Endothelial cell of umbilical vein (primary cell): ENCODE measurements around the gene ASAP2. TPM values are rescaled to one million over a fixed set of nuclear protein-coding genes. Genes with fewer than 3 reads are reported as not detected.

Source experiments
- BruUV-seq: library from RNA; stranded (reverse); fragments of 400-500 nt; replicated peaks from 2 replicates; lab custom pipeline; 2021; lab: Mats Ljungman, UMichigan
- CTCF ChIA-PET: fragments of 300-600, 350-600 bp; sonication (Branson Sonifier 250); formaldehyde crosslinking; loops from one replicate; lab custom pipeline; 2021; ENCODE audit warnings: antibody characterized with exemption, inconsistent platforms; lab: Charles Lee
- POLR2A ChIA-PET: fragments of 300-600, 350-600 bp; sonication (Branson Sonifier 250); formaldehyde crosslinking; loops from one replicate; lab custom pipeline; 2021; ENCODE audit warnings: antibody characterized with exemption, inconsistent platforms; lab: Charles Lee
- DNase-seq: peaks from one replicate; pipeline ENCODE4 v3.0.0-alpha.2; 2011; ENCODE audit warnings: low read depth, low spot score
- FAIRE-seq: peaks from 2 replicates; lab custom pipeline; 2011; peaks lifted over from hg19 to GRCh38; lab: Jason Lieb, UNC
- H2AFZ ChIP-seq: 2 replicates; pipeline ENCODE4 v1.6.0; 2012; ENCODE audit warnings: low read depth, low read length, control low read depth, inconsistent platforms
- H3K27ac ChIP-seq: 2 replicates; pipeline ENCODE4 v1.5.1; 2011; ENCODE audit warnings: low read depth, mild to moderate bottlenecking, control low read depth, low read length, moderate library complexity; ENCODE audit not compliant: insufficient read depth
- H3K27me3 ChIP-seq, 2 experiments: 2 replicates each; pipeline versions ENCODE4 v1.6.0 to v1.6.1; 2011; ENCODE audit warnings: low read length in 2 of 2, mixed read lengths in 1 of 2; ENCODE audit not compliant: control insufficient read depth in 2 of 2, insufficient read depth in 2 of 2
- H3K36me3 ChIP-seq, 2 experiments: 2 replicates in 1 of 2; 3 replicates in 1 of 2; pipeline ENCODE4 v1.5.1; 2011; ENCODE audit warnings: low read length in 2 of 2, mild to moderate bottlenecking in 1 of 2, moderate library complexity in 1 of 2; ENCODE audit not compliant: control insufficient read depth in 2 of 2, insufficient read depth in 2 of 2; ENCODE audit errors: extremely low read depth in 1 of 2
- H3K4me1 ChIP-seq: 3 replicates; pipeline ENCODE4 v1.5.1; 2011; ENCODE audit warnings: mild to moderate bottlenecking, low read length; ENCODE audit not compliant: control insufficient read depth, insufficient read depth; ENCODE audit errors: extremely low read depth
- H3K4me2 ChIP-seq: 2 replicates; pipeline ENCODE4 v1.6.1; 2011; ENCODE audit warnings: low read length, control low read depth, mixed read lengths; ENCODE audit not compliant: insufficient read depth
- H3K4me3 ChIP-seq, 3 experiments: fragments of 200-600 bp in 1 of 3; sonication (generic), shearing (Covaris generic) in 1 of 3; replicated peaks in 1 of 3; 2 replicates each; pipeline ENCODE4 v1.5.1; 2011 to 2016; ENCODE audit warnings: control low read depth in 3 of 3, low read length in 3 of 3, mild to moderate bottlenecking in 2 of 3, inconsistent platforms in 1 of 3, low read depth in 1 of 3, moderate library complexity in 1 of 3; ENCODE audit not compliant: insufficient read depth in 1 of 3
- H3K79me2 ChIP-seq: 2 replicates; pipeline ENCODE4 v1.6.0; 2012; ENCODE audit warnings: low read length, inconsistent platforms; ENCODE audit not compliant: control insufficient read depth, insufficient read depth
- H3K9ac ChIP-seq: replicated peaks from 2 replicates; pipeline ENCODE3; 2011; ENCODE audit warnings: low read length, control low read depth; ENCODE audit not compliant: insufficient read depth; ENCODE audit errors: extremely low read depth
- H3K9me1 ChIP-seq: replicated peaks from 3 replicates; pipeline ENCODE4 v1.6.0; 2011; ENCODE audit warnings: mild to moderate bottlenecking, low read length; ENCODE audit not compliant: control insufficient read depth, insufficient read depth; ENCODE audit errors: extremely low read depth
- H3K9me3 ChIP-seq: replicated peaks from 2 replicates; pipeline ENCODE4 v1.5.1; 2012; ENCODE audit warnings: low read length, inconsistent platforms; ENCODE audit not compliant: control insufficient read depth, insufficient read depth
- H4K20me1 ChIP-seq: replicated peaks from 2 replicates; pipeline ENCODE3; 2011; ENCODE audit warnings: mild to moderate bottlenecking, low read length; ENCODE audit not compliant: control insufficient read depth, insufficient read depth; ENCODE audit errors: extremely low read depth
- EZH2 ChIP-seq: IDR thresholded peaks from 2 replicates; pipeline ENCODE4 v1.6.1; 2012; ENCODE audit warnings: borderline replicate concordance, low read depth, mild to moderate bottlenecking, moderate library complexity, low read length, inconsistent platforms; ENCODE audit not compliant: severe bottlenecking
- FOS ChIP-seq: IDR thresholded peaks from 2 replicates; pipeline ENCODE4 v1.6.1; 2011; ENCODE audit warnings: mild to moderate bottlenecking, low read length, moderate library complexity, borderline replicate concordance; ENCODE audit not compliant: insufficient read depth
- GATA2 ChIP-seq: IDR thresholded peaks from 2 replicates; pipeline ENCODE4 v1.7.0; 2011; ENCODE audit warnings: low read depth, mild to moderate bottlenecking, moderate library complexity, mixed read lengths, low read length; ENCODE audit not compliant: insufficient read length, insufficient read depth
- JUN ChIP-seq: IDR thresholded peaks from 2 replicates; pipeline ENCODE4 v1.6.1; 2011; ENCODE audit warnings: borderline replicate concordance, low read depth; ENCODE audit not compliant: insufficient read length, insufficient read depth
- MYC ChIP-seq: IDR thresholded peaks from one replicate; pipeline ENCODE4 v1.6.1; 2011; ENCODE audit warnings: mild to moderate bottlenecking, low read depth, low read length
- POLR2A ChIP-seq: IDR thresholded peaks from 2 replicates; pipeline ENCODE4 v1.6.1; 2012; ENCODE audit warnings: low read depth, mild to moderate bottlenecking, control low read depth, low read length
- POLR2AphosphoS5 ChIP-seq: IDR thresholded peaks from 2 replicates; pipeline ENCODE4 v1.6.1; 2012; ENCODE audit warnings: low read depth, mild to moderate bottlenecking, control low read depth, low read length, moderate library complexity; ENCODE audit not compliant: insufficient read depth
- dilution Hi-C: fragments of 300-500 bp; cut with MboI; formaldehyde crosslinking; loops from one replicate; pipeline ENCODE4 v1.15.0; 2019; ENCODE audit warnings: low sequenced_read_pairs; ENCODE audit not compliant: extremely low pct_ligation_motif_present
- intact Hi-C: fragments of 100-400 bp; cut with micrococcal nuclease; formaldehyde crosslinking; loops from one replicate; pipeline ENCODE4 v1.10.0; 2022
- polyA plus RNA-seq, 4 experiments: library from polyadenylated mRNA; depleted of rRNA in 3 of 4; stranded (reverse) in 3 of 4; unstranded in 1 of 4; fragments of >200 nt; gene quantifications; 2 replicates each; pipeline versions ENCODE4 v1.2.1 to v1.2.3, GENCODE V29; 2011 to 2012; ENCODE audit warnings: missing spikeins in 1 of 4
- total RNA-seq: library from RNA; stranded (reverse); gene quantifications from 2 replicates; pipeline ENCODE4 v1.2.3, GENCODE V29; 2021
- TF ChIP-seq, protein P1 (sequence below): IDR thresholded peaks from 2 replicates; pipeline ENCODE4 v1.6.1; 2011; ENCODE audit not compliant: insufficient read depth, insufficient read length
- TF ChIP-seq, protein P2 (sequence below), 2 donors: IDR thresholded peaks; 1 replicate in 1 of 2; 2 replicates in 1 of 2; pipeline ENCODE4 v1.5.1; 2011; ENCODE audit warnings: low read length in 2 of 2, mild to moderate bottlenecking in 2 of 2, moderate library complexity in 2 of 2, control low read depth in 1 of 2, inconsistent platforms in 1 of 2, low read depth in 1 of 2; ENCODE audit not compliant: insufficient read depth in 1 of 2; ENCODE audit errors: extremely low read depth in 1 of 2

The ASAP2 gene
- total and polyA plus RNA-seq, 2 donors (not counting 3 experiments of a cell fraction or from before 2014, with no cell fraction given): 31.1 to 79.2 TPM

DNA sequence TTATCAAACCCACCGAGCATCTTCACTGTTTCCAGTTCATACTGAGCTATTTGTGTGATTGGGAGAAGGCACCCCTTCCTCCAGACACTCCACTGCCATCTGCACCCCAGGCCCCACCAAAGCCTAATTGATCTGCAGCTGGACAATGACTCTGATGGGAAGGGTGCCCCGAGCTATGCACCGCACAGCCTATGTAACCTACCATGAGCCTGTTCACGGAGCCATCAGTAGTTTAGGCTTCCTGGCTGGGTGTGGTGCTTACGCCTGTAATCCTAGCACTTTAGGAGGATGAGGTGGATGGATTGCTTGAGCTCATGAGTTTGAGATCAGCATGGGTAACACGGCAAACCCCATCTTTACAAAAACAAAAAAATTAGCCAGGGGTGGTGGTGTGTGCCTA is 17.8 kb upstream of the ASAP2 start:
- Histone ChIP-seq H3K4me2 (no peak overlapping the region), H2AFZ (no peak overlapping the region), H3K27ac (no peak overlapping the region), H3K4me3 (no peak overlapping the region), H3K27me3 (no peaks in the 10 kb centered on the region), H3K9me3 (no peaks in the 10 kb centered on the region), H3K9ac (no peak overlapping the region), H4K20me1 (no peaks in the 10 kb centered on the region), H3K4me1 (no peaks in the 10 kb centered on the region), H3K9me1 (no peaks in the 10 kb centered on the region), H3K36me3 (no peaks in the 10 kb centered on the region), H3K79me2 (no peaks in the 10 kb centered on the region)
- ChIA-PET POLR2A (no interaction called here), CTCF (interaction anchor here (1.1 to 1.9 kb wide), 3 partner anchors 9 to 85 kb away, joined by 3 to 5 read pairs (median 4); no protein-coding TSS in a partner anchor)
- intact Hi-C loops: no loop called here
- TF ChIP-seq, protein P1, sequence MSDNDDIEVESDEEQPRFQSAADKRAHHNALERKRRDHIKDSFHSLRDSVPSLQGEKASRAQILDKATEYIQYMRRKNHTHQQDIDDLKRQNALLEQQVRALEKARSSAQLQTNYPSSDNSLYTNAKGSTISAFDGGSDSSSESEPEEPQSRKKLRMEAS: no peak
- TF ChIP-seq, protein P2, sequence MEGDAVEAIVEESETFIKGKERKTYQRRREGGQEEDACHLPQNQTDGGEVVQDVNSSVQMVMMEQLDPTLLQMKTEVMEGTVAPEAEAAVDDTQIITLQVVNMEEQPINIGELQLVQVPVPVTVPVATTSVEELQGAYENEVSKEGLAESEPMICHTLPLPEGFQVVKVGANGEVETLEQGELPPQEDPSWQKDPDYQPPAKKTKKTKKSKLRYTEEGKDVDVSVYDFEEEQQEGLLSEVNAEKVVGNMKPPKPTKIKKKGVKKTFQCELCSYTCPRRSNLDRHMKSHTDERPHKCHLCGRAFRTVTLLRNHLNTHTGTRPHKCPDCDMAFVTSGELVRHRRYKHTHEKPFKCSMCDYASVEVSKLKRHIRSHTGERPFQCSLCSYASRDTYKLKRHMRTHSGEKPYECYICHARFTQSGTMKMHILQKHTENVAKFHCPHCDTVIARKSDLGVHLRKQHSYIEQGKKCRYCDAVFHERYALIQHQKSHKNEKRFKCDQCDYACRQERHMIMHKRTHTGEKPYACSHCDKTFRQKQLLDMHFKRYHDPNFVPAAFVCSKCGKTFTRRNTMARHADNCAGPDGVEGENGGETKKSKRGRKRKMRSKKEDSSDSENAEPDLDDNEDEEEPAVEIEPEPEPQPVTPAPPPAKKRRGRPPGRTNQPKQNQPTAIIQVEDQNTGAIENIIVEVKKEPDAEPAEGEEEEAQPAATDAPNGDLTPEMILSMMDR (IDR thresholded peaks at IDR 0.05; ENCODE audit: extremely low read depth in 1 of 2, insufficient read depth in 1 of 2, low read depth in 1 of 2, low read length in 2 of 2): no peak
- TF ChIP-seq POLR2A (no peak), FOS (no peak), MYC (no peak), POLR2AphosphoS5 (no peak), EZH2 (no peak), GATA2 (no peak), JUN (no peak)
- BruUV-seq: no TSS peak
- DNase-seq: no peak
- dilution Hi-C loops: no loop called here
- FAIRE-seq: no peak
